ENCODE results near the gene KIF3C. TPM values are rescaled to one million over a fixed set of nuclear protein-coding genes. Genes with fewer than 3 reads are reported as not detected.
"Not testable (repeated sequence)": the region's sequence is repeated elsewhere in the genome, so short reads cannot be mapped to it uniquely, and the experiment has no call there.

KIF3C gene
- polyA plus RNA-seq, 1 donor from 2014 or later = 53.6 TPM

DNA sequence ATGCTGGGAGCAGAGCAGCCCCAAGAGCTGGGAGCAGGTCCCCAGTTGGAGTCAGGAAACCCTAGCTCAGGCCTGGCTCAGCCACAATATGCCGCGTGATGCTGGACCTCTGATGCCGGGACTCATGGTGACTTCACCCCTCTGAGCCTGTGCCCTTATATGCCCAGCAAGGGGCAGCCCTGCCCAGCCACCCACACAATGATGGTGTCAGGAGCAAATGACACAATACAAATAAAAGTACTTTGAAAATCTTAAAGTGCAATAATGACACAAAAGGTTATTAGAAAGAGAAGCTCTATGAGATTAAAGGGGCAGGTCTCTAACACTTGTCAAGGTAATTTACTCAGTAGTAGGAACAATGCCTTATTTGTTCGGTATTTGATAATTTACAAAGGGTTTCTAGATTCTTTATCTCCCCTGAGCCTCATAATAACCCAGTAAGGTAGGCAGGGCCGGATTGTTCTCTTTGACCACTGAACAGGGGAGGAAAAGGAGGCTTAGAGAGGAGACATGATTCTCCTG is 18.3 kb upstream of the KIF3C start:
- Histone ChIP-seq H3K9ac (ENCODE audit: low read length) (no peak overlapping the region), H3F3A (ENCODE audit: insufficient read depth, low read length, poor library complexity, severe bottlenecking) (no peaks in the 10 kb centered on the region), H3K9me2 (ENCODE audit: insufficient read depth, low read length) (no peaks in the 10 kb centered on the region), H3K4me2 (ENCODE audit: low read length) (no peak overlapping the region), H3K27ac (ENCODE audit: low read length) (no peak overlapping the region), H2AFZ (ENCODE audit: low read depth, low read length) (no peak overlapping the region), H3K4me3 (ENCODE audit: low read length) (no peak overlapping the region), H3K36me3 (ENCODE audit: insufficient read depth, low read length) (no peaks in the 10 kb centered on the region), H4K20me1 (ENCODE audit: insufficient read depth) (no peaks in the 10 kb centered on the region), H3K27me3 (ENCODE audit: insufficient read depth, low read depth, low read length) (no peaks in the 10 kb centered on the region), H3K79me2 (replicated peaks; ENCODE audit: insufficient read depth, low read length) (no peaks in the 10 kb centered on the region), H3K9me3 (ENCODE audit: low read length) (no peaks in the 10 kb centered on the region)
- TF ChIP-seq EP300 (conservative IDR thresholded peaks at IDR 0.05; ENCODE audit: poor library complexity, severe bottlenecking) = no peak
- TF ChIP-seq, protein P1, sequence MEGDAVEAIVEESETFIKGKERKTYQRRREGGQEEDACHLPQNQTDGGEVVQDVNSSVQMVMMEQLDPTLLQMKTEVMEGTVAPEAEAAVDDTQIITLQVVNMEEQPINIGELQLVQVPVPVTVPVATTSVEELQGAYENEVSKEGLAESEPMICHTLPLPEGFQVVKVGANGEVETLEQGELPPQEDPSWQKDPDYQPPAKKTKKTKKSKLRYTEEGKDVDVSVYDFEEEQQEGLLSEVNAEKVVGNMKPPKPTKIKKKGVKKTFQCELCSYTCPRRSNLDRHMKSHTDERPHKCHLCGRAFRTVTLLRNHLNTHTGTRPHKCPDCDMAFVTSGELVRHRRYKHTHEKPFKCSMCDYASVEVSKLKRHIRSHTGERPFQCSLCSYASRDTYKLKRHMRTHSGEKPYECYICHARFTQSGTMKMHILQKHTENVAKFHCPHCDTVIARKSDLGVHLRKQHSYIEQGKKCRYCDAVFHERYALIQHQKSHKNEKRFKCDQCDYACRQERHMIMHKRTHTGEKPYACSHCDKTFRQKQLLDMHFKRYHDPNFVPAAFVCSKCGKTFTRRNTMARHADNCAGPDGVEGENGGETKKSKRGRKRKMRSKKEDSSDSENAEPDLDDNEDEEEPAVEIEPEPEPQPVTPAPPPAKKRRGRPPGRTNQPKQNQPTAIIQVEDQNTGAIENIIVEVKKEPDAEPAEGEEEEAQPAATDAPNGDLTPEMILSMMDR (IDR thresholded peaks at IDR 0.05; ENCODE audit: poor library complexity, severe bottlenecking) = no peak
- no peak for TF ChIP-seq POLR2AphosphoS5 (IDR thresholded peaks at IDR 0.05)
- TF ChIP-seq, protein P2, sequence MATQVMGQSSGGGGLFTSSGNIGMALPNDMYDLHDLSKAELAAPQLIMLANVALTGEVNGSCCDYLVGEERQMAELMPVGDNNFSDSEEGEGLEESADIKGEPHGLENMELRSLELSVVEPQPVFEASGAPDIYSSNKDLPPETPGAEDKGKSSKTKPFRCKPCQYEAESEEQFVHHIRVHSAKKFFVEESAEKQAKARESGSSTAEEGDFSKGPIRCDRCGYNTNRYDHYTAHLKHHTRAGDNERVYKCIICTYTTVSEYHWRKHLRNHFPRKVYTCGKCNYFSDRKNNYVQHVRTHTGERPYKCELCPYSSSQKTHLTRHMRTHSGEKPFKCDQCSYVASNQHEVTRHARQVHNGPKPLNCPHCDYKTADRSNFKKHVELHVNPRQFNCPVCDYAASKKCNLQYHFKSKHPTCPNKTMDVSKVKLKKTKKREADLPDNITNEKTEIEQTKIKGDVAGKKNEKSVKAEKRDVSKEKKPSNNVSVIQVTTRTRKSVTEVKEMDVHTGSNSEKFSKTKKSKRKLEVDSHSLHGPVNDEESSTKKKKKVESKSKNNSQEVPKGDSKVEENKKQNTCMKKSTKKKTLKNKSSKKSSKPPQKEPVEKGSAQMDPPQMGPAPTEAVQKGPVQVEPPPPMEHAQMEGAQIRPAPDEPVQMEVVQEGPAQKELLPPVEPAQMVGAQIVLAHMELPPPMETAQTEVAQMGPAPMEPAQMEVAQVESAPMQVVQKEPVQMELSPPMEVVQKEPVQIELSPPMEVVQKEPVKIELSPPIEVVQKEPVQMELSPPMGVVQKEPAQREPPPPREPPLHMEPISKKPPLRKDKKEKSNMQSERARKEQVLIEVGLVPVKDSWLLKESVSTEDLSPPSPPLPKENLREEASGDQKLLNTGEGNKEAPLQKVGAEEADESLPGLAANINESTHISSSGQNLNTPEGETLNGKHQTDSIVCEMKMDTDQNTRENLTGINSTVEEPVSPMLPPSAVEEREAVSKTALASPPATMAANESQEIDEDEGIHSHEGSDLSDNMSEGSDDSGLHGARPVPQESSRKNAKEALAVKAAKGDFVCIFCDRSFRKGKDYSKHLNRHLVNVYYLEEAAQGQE (IDR thresholded peaks at IDR 0.05; ENCODE audit: borderline replicate concordance) = no peak
- no peak for TF ChIP-seq TAF1 (IDR thresholded peaks at IDR 0.05; ENCODE audit: low read depth)
- no peak for TF ChIP-seq SMC3 (conservative IDR thresholded peaks at IDR 0.05; ENCODE audit: poor library complexity)
- TF ChIP-seq MXI1 (conservative IDR thresholded peaks at IDR 0.05; ENCODE audit: poor library complexity, severe bottlenecking) = no peak
- TF ChIP-seq RAD21 (conservative IDR thresholded peaks at IDR 0.05) = no peak
- TF ChIP-seq EZH2 (IDR thresholded peaks at IDR 0.05; ENCODE audit: borderline replicate concordance, insufficient read depth, low read length, poor library complexity, severe bottlenecking) = no peak

DNA sequence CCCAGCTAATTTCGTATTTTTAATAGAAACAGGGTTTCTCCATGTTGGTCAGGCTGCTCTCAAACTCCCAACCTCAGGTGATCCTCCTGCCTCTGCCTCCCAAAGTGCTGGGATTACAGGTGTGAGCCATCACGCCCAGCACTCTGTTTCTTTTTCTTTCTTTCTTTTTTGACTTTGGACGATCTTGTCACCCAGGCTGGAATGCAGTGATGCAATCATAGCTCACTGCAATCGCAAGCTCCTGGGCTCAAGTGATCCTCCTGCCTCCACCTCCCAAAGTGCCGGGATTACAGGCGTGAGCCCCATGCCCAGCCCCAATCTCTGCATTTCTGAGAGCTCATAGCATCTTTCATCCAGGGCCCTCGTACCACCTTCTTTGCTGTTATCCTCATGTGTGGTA is 17.1 kb upstream of the KIF3C start:
- not testable (repeated sequence) for H3K27ac ChIP-seq (ENCODE audit: low read length); H4K20me1 ChIP-seq (ENCODE audit: insufficient read depth); H3K27me3 ChIP-seq (ENCODE audit: insufficient read depth, low read depth, low read length); H3K9ac ChIP-seq (ENCODE audit: low read length); H3K36me3 ChIP-seq (ENCODE audit: insufficient read depth, low read length); H3K4me3 ChIP-seq (ENCODE audit: low read length); H3K9me2 ChIP-seq (ENCODE audit: insufficient read depth, low read length); H2AFZ ChIP-seq (ENCODE audit: low read depth, low read length); H3K9me3 ChIP-seq (ENCODE audit: low read length); H3K4me2 ChIP-seq (ENCODE audit: low read length); H3K79me2 ChIP-seq (replicated peaks; ENCODE audit: insufficient read depth, low read length); H3F3A ChIP-seq (ENCODE audit: insufficient read depth, low read length, poor library complexity, severe bottlenecking)

DNA sequence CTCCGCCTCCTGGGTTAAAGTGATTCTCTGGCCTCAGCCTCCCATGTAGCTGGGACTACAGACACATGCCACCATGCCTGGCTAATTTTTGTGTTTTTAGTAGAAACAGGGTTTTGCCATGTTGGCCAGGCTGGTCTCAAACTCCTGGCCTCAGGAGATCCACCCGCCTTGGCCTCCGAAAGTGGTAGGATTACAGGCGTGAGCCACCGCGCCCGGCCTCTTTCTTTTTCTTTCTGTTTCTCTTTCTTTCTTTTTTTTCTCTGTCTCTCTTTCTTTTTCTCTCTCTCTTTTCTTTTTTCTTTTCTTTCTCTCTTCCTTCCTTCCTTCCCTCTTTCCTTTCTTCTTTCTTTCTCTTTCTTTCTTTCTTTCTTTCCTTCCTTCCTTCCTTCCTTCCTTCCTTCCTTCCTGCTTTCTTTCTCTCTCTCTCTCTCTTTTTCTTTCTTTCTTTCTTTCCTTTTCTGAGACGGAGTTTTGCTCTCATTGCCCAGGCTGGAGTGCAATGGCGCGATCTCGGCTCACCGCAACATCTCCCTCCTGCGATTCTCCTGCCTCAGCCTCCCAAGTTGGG is 16.6 kb upstream of the KIF3C start:
- not testable (repeated sequence) for H3K27me3 ChIP-seq (ENCODE audit: insufficient read depth, low read depth, low read length); H3K27ac ChIP-seq (ENCODE audit: low read length); H3K4me3 ChIP-seq (ENCODE audit: low read length); H3F3A ChIP-seq (ENCODE audit: insufficient read depth, low read length, poor library complexity, severe bottlenecking); H3K36me3 ChIP-seq (ENCODE audit: insufficient read depth, low read length); H3K79me2 ChIP-seq (replicated peaks; ENCODE audit: insufficient read depth, low read length); H2AFZ ChIP-seq (ENCODE audit: low read depth, low read length); H3K9me3 ChIP-seq (ENCODE audit: low read length); H4K20me1 ChIP-seq (ENCODE audit: insufficient read depth); H3K9ac ChIP-seq (ENCODE audit: low read length); H3K4me2 ChIP-seq (ENCODE audit: low read length); H3K9me2 ChIP-seq (ENCODE audit: insufficient read depth, low read length)

Data from neural cell (in vitro differentiated cells).